ENCODE results near the gene HPD.

- TF ChIP-seq MAFK (IDR thresholded peaks at IDR 0.05; ENCODE audit: low read depth, low read length) = peak; percentile 78
- TF ChIP-seq, protein P1, sequence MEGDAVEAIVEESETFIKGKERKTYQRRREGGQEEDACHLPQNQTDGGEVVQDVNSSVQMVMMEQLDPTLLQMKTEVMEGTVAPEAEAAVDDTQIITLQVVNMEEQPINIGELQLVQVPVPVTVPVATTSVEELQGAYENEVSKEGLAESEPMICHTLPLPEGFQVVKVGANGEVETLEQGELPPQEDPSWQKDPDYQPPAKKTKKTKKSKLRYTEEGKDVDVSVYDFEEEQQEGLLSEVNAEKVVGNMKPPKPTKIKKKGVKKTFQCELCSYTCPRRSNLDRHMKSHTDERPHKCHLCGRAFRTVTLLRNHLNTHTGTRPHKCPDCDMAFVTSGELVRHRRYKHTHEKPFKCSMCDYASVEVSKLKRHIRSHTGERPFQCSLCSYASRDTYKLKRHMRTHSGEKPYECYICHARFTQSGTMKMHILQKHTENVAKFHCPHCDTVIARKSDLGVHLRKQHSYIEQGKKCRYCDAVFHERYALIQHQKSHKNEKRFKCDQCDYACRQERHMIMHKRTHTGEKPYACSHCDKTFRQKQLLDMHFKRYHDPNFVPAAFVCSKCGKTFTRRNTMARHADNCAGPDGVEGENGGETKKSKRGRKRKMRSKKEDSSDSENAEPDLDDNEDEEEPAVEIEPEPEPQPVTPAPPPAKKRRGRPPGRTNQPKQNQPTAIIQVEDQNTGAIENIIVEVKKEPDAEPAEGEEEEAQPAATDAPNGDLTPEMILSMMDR (conservative IDR thresholded peaks at IDR 0.05; ENCODE audit: low read depth, low read length) = peak; percentile 95
Measured at GRCh38 chr12:121795034-121795968, 63.4 kb downstream of the HPD start.
